Activated CD4-positive, alpha-beta T cell treated with anti-CD3 and anti-CD28 coated beads, Interleukin-2, Interleukin-6, amounts not matched to agents 100 ng/mL and 50 ng/mL, durations not matched to agents 16 hours and 8 hours (primary cell): ENCODE data around the gene CFAP54.

Experiments
- DNase-seq: peaks from one replicate; pipeline ENCODE4 v3.0.0-alpha.2; 2020

CFAP54 gene

DNA sequence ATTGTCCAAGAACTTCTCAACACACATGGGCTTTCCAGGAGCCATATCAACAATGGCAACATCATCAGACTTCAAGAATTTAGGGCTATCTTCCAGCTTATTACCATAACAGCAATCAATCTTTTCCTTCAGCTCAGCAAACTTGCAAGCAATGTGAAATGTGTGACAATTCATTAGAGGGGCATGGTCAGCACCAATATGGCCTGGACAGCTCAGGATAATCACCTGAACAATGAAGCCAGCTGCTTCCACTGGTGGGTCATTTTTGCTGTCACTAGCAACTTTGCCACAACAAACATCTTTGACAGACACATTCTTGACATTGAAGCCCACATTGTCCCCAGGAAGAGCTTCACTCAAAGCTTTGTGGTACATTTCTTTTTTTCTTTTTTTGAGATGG, 411.8 kb downstream of the CFAP54 start:
- no peak for DNase-seq

DNA sequence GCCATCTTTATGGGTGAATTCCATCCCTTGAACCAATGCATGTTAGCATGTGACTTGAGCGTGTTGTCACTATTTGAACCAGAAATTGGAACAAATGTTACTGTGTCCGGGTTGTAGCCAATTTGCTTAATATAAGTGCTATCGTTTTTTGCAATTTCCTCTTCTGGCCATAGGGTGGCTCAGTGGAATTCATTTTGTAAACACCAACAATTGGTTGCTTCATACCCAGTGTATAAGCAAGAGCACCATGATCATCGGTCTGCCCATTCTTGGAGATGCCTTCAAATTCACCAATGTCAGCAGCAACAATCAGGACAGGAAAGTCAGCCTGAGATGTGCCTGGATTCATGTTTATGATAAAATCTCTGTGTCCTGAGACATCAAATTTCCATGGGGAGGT, 412.7 kb downstream of the CFAP54 start:
- DNase-seq, result no peak

DNA sequence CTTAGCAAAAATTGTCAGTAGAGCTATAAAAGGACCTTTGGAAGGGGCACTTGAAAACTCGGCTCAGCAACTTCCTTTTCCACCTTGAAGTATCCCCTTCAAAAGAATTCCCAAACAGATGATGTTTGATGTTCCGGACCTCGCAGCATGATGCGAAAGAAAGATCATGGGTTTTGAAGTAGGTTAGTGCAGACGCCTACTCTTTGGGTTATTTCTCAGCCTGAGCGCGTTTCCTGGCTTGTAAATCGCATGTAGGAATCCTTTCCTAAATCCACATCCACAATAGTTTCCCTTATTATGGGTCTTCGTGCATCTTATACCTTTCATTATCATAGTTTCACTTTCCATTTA, 417.1 kb downstream of the CFAP54 start:
- DNase-seq, result no peak

- peak; percentile 92 for DNase-seq
Measured at GRCh38 chr12:96906849-96907670, 417.7 kb downstream of the CFAP54 start, which contains the start of gene NEDD1. Gene NEDD1 (plus strand): TSS chr12:96907257. CDS start chr12:96909760, 2,503 bp downstream.

- DNase-seq, result peak; percentile 28
Measured at GRCh38 chr12:96907671-96908422, 418.5 kb downstream of the CFAP54 start.

DNA sequence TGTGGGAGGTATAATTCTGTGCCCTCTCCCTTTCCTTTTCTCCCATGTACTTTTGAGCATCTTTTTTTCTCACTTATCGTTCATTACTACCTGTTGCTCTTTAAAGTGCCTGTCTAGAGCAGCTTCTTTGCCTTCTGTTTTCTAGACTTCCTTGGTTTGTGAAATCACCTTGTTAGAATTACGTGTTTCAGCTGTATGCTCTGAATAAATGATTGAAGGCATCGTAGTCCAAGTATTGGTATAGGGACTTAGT, 419.0 kb downstream of the CFAP54 start:
- no peak for DNase-seq

GRCh38 chr12:96912261-96912660, 422.9 kb downstream of the CFAP54 start:
- no peak for DNase-seq

DNA sequence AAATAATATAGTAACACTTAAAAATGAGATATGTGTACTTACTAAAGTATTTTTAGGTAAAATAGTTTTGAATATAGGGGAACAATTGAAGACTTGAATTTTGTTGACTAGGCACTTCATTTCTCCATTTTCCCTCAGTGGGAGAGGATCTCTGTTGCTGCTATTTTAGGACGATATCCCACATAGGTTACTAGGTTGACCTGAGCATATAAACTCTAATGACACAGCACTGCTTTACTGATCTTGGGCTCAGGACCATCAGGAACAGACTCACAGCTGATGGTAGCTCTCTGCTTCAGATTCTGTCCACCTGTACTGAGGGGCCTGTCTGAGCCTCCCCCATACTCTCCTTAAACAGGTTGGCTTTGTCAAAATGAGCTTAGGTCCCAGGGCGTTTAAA, 423.6 kb downstream of the CFAP54 start:
- DNase-seq, result no peak

- DNase-seq, result no peak
Measured at GRCh38 chr12:96919510-96920210, 430.3 kb downstream of the CFAP54 start.
